Progenitor cell of endocrine pancreas (in vitro differentiated cells): ENCODE data around the gene CEACAM5. TPM values are rescaled to one million over a fixed set of nuclear protein-coding genes. Genes with fewer than 3 reads are reported as not detected.

Experiments
- DNase-seq: peaks from one replicate; pipeline ENCODE4 v3.0.0; 2021; ENCODE audit warnings: low spot score; ENCODE audit not compliant: unreplicated experiment
- H3K27ac Mint-ChIP-seq: 2 replicates; pipeline ENCODE4 v1.8.0; 2021; ENCODE audit warnings: mild to moderate bottlenecking, moderate library complexity, mixed read lengths
- H3K27me3 Mint-ChIP-seq: 2 replicates; pipeline ENCODE4 v1.8.0; 2021; ENCODE audit warnings: mixed read lengths
- H3K36me3 Mint-ChIP-seq: 2 replicates; pipeline ENCODE4 v1.8.0; 2022; ENCODE audit warnings: mixed read lengths; ENCODE audit not compliant: insufficient read depth
- H3K4me1 Mint-ChIP-seq: 2 replicates; pipeline ENCODE4 v1.8.0; 2021; ENCODE audit warnings: low read depth, mixed read lengths
- H3K4me3 Mint-ChIP-seq: 2 replicates; pipeline ENCODE4 v1.8.0; 2021; ENCODE audit warnings: low read depth, mild to moderate bottlenecking, moderate library complexity, mixed read lengths
- H3K9me3 Mint-ChIP-seq: 2 replicates; pipeline ENCODE4 v1.8.0; 2021; ENCODE audit warnings: low read depth, mixed read lengths
- CTCF ChIP-seq: fragments of 200-600 bp; sonication (generic); IDR thresholded peaks from one replicate; pipeline ENCODE4 v1.5.0; 2021; ENCODE audit warnings: antibody characterized with exemption, mild to moderate bottlenecking; ENCODE audit not compliant: unreplicated experiment
- total RNA-seq: library from RNA; stranded (reverse); gene quantifications from 2 replicates; pipeline ENCODE4 v1.2.1, GENCODE V29; 2021

The CEACAM5 gene
- total RNA-seq, 1 donor from 2014 or later, result not detected

- Mint-ChIP-seq H3K27me3 (no peaks in the 10 kb centered on the region), H3K4me1 (no peaks in the 10 kb centered on the region), H3K27ac (no peak overlapping the region), H3K36me3 (no peaks in the 10 kb centered on the region), H3K9me3 (peaks cover 45% of the 10 kb centered on the region), H3K4me3 (no peak overlapping the region)
- TF ChIP-seq CTCF, result no peak
- no peak for DNase-seq
Measured at GRCh38 chr19:41734156-41734555, 25.7 kb downstream of the CEACAM5 start.

GRCh38 chr19:41734585-41734984 lies 26.2 kb downstream of the CEACAM5 start:
- H3K9me3 Mint-ChIP-seq, result peaks cover 48% of the 10 kb centered on the region
- no peaks in the 10 kb centered on the region for H3K27me3 Mint-ChIP-seq
- H3K27ac Mint-ChIP-seq, result no peak overlapping the region
- no peaks in the 10 kb centered on the region for H3K36me3 Mint-ChIP-seq
- no peak for DNase-seq
- no peaks in the 10 kb centered on the region for H3K4me1 Mint-ChIP-seq
- no peak overlapping the region for H3K4me3 Mint-ChIP-seq
- TF ChIP-seq CTCF, result no peak

GRCh38 chr19:41735071-41735600 lies 26.7 kb downstream of the CEACAM5 start:
- Mint-ChIP-seq H3K9me3 (peaks cover 52% of the 10 kb centered on the region), H3K27ac (no peak overlapping the region), H3K36me3 (no peaks in the 10 kb centered on the region), H3K4me3 (no peak overlapping the region), H3K4me1 (no peaks in the 10 kb centered on the region), H3K27me3 (no peaks in the 10 kb centered on the region)
- no peak for TF ChIP-seq CTCF
- DNase-seq, result no peak

GRCh38 chr19:41739361-41739760 lies 30.9 kb downstream of the CEACAM5 start:
- Mint-ChIP-seq H3K9me3 (peaks cover 53% of the 10 kb centered on the region), H3K27me3 (no peaks in the 10 kb centered on the region), H3K27ac (no peak overlapping the region), H3K36me3 (no peaks in the 10 kb centered on the region), H3K4me3 (no peak overlapping the region), H3K4me1 (no peaks in the 10 kb centered on the region)
- TF ChIP-seq CTCF, result no peak
- DNase-seq, result no peak

GRCh38 chr19:41740415-41741243 lies 32.2 kb downstream of the CEACAM5 start:
- Mint-ChIP-seq H3K27me3 (no peaks in the 10 kb centered on the region), H3K27ac (no peak overlapping the region), H3K4me1 (no peaks in the 10 kb centered on the region), H3K9me3 (peaks cover 48% of the 10 kb centered on the region), H3K36me3 (no peaks in the 10 kb centered on the region), H3K4me3 (no peak overlapping the region)
- DNase-seq, result no peak
- no peak for TF ChIP-seq CTCF
